Upper lobe of left lung (tissue), 6 donors: ENCODE data around the gene OLFM4. TPM values are rescaled to one million over a fixed set of nuclear protein-coding genes. Genes with fewer than 3 reads are reported as not detected.
"Not testable (repeated sequence)": the region's sequence is repeated elsewhere in the genome, so short reads cannot be mapped to it uniquely, and the experiment has no call there.

ENCODE experiments used
- ATAC-seq, 2 donors: fragments of 200-7000 bp; cut with Tn5 transposase; one replicate each; pipeline ENCODE4 v1.9.1; 2022; ENCODE audit warnings: mild to moderate bottlenecking in 2 of 2, moderate library complexity in 2 of 2; ENCODE audit not compliant: low FRiP score in 2 of 2
- DNase-seq, 2 donors: peaks; one replicate each; pipeline ENCODE4 v3.0.0-alpha.2; 2019 to 2020
- H3K27ac ChIP-seq, 4 donors: fragments of 200-600 bp; sonication (generic); one replicate each; pipeline ENCODE4 v1.5.1; 2016 to 2019
- H3K27me3 ChIP-seq, 4 donors: fragments of 200-600 bp; sonication (generic); one replicate each; pipeline ENCODE4 v1.5.1; 2017 to 2019
- H3K36me3 ChIP-seq, 4 donors: fragments of 200-600 bp; sonication (generic); one replicate each; pipeline ENCODE4 v1.5.1; 2016 to 2019
- H3K4me1 ChIP-seq, 4 donors: fragments of 200-600 bp; sonication (generic); one replicate each; pipeline ENCODE4 v1.5.1; 2018 to 2019
- H3K4me3 ChIP-seq, 4 donors: fragments of 200-600 bp; sonication (generic); one replicate each; pipeline ENCODE4 v1.5.1; 2017 to 2019; ENCODE audit warnings: mild to moderate bottlenecking in 2 of 4, moderate library complexity in 1 of 4
- H3K9me3 ChIP-seq, 4 donors: fragments of 200-600 bp; sonication (generic); one replicate each; pipeline ENCODE4 v1.5.1; 2018 to 2019
- CTCF ChIP-seq, 6 experiments: fragments of 450-650 bp in 4 of 6; fragments of 200-600 bp in 2 of 6; sonication (generic) in 2 of 6; IDR thresholded peaks; one replicate each; pipeline ENCODE4 v1.5.1; 2016 to 2019; ENCODE audit warnings: antibody characterized with exemption in 6 of 6
- EP300 ChIP-seq, 4 donors: sonication (generic); formaldehyde crosslinking; IDR thresholded peaks; one replicate each; pipeline ENCODE4 v1.5.1; 2017; ENCODE audit warnings: antibody characterized with exemption in 4 of 4, control low read depth in 2 of 4
- POLR2A ChIP-seq, 4 donors: fragments of 450-650 bp; IDR thresholded peaks; one replicate each; pipeline ENCODE4 v1.5.1; 2016 to 2017; ENCODE audit warnings: antibody characterized with exemption in 4 of 4, mild to moderate bottlenecking in 2 of 4
- POLR2AphosphoS5 ChIP-seq, 2 donors: sonication (generic); formaldehyde crosslinking; IDR thresholded peaks; one replicate each; pipeline ENCODE4 v1.5.1; 2017; ENCODE audit warnings: antibody characterized with exemption in 2 of 2
- WGBS, 2 donors: methylation state at CpG; one replicate each; pipeline ENCODE4 v1.1.5; 2017 to 2018; 5-methylcytosine and 5-hydroxymethylcytosine counted together
- total RNA-seq, 6 donors: library from RNA; depleted of rRNA in 4 of 6; stranded (reverse); fragments of >200 nt in 4 of 6; gene quantifications; one replicate each; pipeline versions ENCODE4 v1.1.0 to v1.2.1, GENCODE V29; 2016 to 2021
- donor health status: DM: no; HTN: no; CAD: no; lungs with moderate emphysema.
- donor health status: DM: no; HTN: yes; CAD: no; lungs with severe emphysema.

The OLFM4 gene
- total RNA-seq, 6 donors from 2014 or later: 0.20 to 2.9 (median 0.69) TPM; not detected in 1

- DNase-seq: no peak
- H3K4me1 ChIP-seq: no peaks in the 10 kb centered on the region
Measured at GRCh38 chr13:53005626-53006025, 23.0 kb upstream of the OLFM4 start.

GRCh38 chr13:53007872-53008271, 20.7 kb upstream of the OLFM4 start:
- no peaks in the 10 kb centered on the region for H3K9me3 ChIP-seq
- peak in 1 of 2 donors; percentile 35 for DNase-seq
- no peak for ATAC-seq
- no peaks in the 10 kb centered on the region for H3K4me1 ChIP-seq
- H3K4me3 ChIP-seq: no peak overlapping the region
- TF ChIP-seq EP300 (IDR thresholded peaks at IDR 0.05) (no peak), POLR2A (IDR thresholded peaks at IDR 0.05) (no peak), POLR2AphosphoS5 (IDR thresholded peaks at IDR 0.05) (no peak), CTCF (IDR thresholded peaks at IDR 0.05) (no peak)
- no peaks in the 10 kb centered on the region for H3K36me3 ChIP-seq
- no peak overlapping the region for H3K27ac ChIP-seq
- 26 to 35% methylated on average over 3 of the region's 3 CpGs for WGBS, 2 donors
- no peaks in the 10 kb centered on the region for H3K27me3 ChIP-seq

More at GRCh38 chr13:53005626-53006025, 23.0 kb upstream of the OLFM4 start:
- no peaks in the 10 kb centered on the region for H3K27me3 ChIP-seq
- no peak overlapping the region for H3K27ac ChIP-seq
- TF ChIP-seq POLR2AphosphoS5 (IDR thresholded peaks at IDR 0.05): no peak
- no peak for TF ChIP-seq POLR2A (IDR thresholded peaks at IDR 0.05)
- no peak for TF ChIP-seq EP300 (IDR thresholded peaks at IDR 0.05)
- no peak for TF ChIP-seq CTCF (IDR thresholded peaks at IDR 0.05)
- H3K36me3 ChIP-seq: no peaks in the 10 kb centered on the region
- no peaks in the 10 kb centered on the region for H3K9me3 ChIP-seq
- no peak for ATAC-seq
- no peak overlapping the region for H3K4me3 ChIP-seq
- 89 to 92% methylated on average over 12 of the region's 12 CpGs for WGBS, 2 donors

GRCh38 chr13:53010374-53011105, 18.1 kb upstream of the OLFM4 start:
- Histone ChIP-seq H3K36me3 (no peaks in the 10 kb centered on the region), H3K9me3 (no peaks in the 10 kb centered on the region), H3K27me3 (no peaks in the 10 kb centered on the region), H3K4me3 (no peak overlapping the region), H3K27ac (no peak overlapping the region), H3K4me1 (no peaks in the 10 kb centered on the region)
- no peak for DNase-seq
- TF ChIP-seq POLR2A (IDR thresholded peaks at IDR 0.05) (no peak), EP300 (IDR thresholded peaks at IDR 0.05) (no peak), CTCF (IDR thresholded peaks at IDR 0.05) (no peak), POLR2AphosphoS5 (IDR thresholded peaks at IDR 0.05) (no peak)
- peak in 1 of 2 donors; percentile 50 for ATAC-seq
- WGBS, 2 donors: 56 to 65% methylated on average over 7 of the region's 7 CpGs

GRCh38 chr13:53012707-53013106, 15.9 kb upstream of the OLFM4 start:
- Histone ChIP-seq H3K9me3 (no peaks in the 10 kb centered on the region), H3K4me3 (no peak overlapping the region), H3K4me1 (no peaks in the 10 kb centered on the region), H3K36me3 (no peaks in the 10 kb centered on the region), H3K27me3 (no peaks in the 10 kb centered on the region), H3K27ac (no peak overlapping the region)
- TF ChIP-seq CTCF (IDR thresholded peaks at IDR 0.05) (no peak), EP300 (IDR thresholded peaks at IDR 0.05) (no peak), POLR2AphosphoS5 (IDR thresholded peaks at IDR 0.05) (no peak), POLR2A (IDR thresholded peaks at IDR 0.05) (no peak)
- WGBS, 2 donors: 41 to 56% methylated on average over 3 of the region's 3 CpGs
- ATAC-seq: no peak
- no peak for DNase-seq

- Histone ChIP-seq H3K4me3 (no peak overlapping the region), H3K36me3 (no peaks in the 10 kb centered on the region), H3K27ac (no peak overlapping the region), H3K27me3 (no peaks in the 10 kb centered on the region), H3K9me3 (no peaks in the 10 kb centered on the region), H3K4me1 (no peaks in the 10 kb centered on the region)
- TF ChIP-seq EP300 (IDR thresholded peaks at IDR 0.05): no peak
- TF ChIP-seq POLR2A (IDR thresholded peaks at IDR 0.05): no peak
- TF ChIP-seq CTCF (IDR thresholded peaks at IDR 0.05): no peak
- TF ChIP-seq POLR2AphosphoS5 (IDR thresholded peaks at IDR 0.05): no peak
- no peak for DNase-seq
- WGBS, 2 donors: 66 to 83% methylated on average over 5 of the region's 5 CpGs
- ATAC-seq: no peak
Measured at GRCh38 chr13:53013113-53013512, 15.5 kb upstream of the OLFM4 start.

DNA sequence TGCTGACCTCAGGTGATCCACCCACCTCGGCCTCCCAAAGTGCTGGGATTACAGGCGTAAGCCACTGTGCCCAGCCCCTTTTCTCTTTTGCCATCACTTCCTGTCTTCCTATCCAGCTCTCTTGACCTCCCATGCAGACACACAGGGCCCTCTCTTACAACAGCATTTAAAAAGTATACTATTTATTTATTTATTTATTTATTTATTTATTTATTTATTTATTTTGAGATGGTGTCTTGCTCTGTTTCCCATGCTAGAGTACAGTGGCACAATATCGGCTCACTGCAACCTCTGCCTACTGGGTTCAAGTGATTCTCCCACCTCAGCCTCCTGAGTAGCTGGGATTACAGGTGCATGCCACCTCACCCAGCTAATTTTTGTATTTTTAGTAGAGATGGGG, 14.6 kb upstream of the OLFM4 start:
- not testable (repeated sequence) for H3K4me3 ChIP-seq, H3K9me3 ChIP-seq, DNase-seq, H3K27ac ChIP-seq, ATAC-seq, H3K36me3 ChIP-seq, H3K4me1 ChIP-seq, H3K27me3 ChIP-seq
- 60 to 82% methylated on average over 3 of the region's 3 CpGs for WGBS, 2 donors
